GM12878 (cell line): ENCODE measurements around the gene SHROOM3. TPM values are rescaled to one million over a fixed set of nuclear protein-coding genes. Genes with fewer than 3 reads are reported as not detected.

Experiments
- ATAC-seq: fragments of 200-7000 bp; cut with Tn5 transposase; 3 replicates; pipeline ENCODE4 v1.9.1; 2020; ENCODE audit warnings: mild to moderate bottlenecking, moderate library complexity
- BruUV-seq: library from RNA; stranded (reverse); fragments of 400-500 nt; replicated peaks from 2 replicates; lab custom pipeline; 2021; lab: Mats Ljungman, UMichigan
- CTCF ChIA-PET: fragments of 300-600 bp; sonication (Branson Sonifier 250); formaldehyde crosslinking; extraction: SDS; loops from one replicate; lab custom pipeline; 2021; ENCODE audit warnings: inconsistent platforms; lab: Yijun Ruan, JAX
- POLR2A ChIA-PET: fragments of 350-600 bp; formaldehyde crosslinking; extraction: SDS; loops from one replicate; lab custom pipeline; 2021; ENCODE audit warnings: inconsistent platforms; lab: Charles Lee
- RAD21 ChIA-PET: fragments of 300-600 bp; sonication (Branson Sonifier 250); formaldehyde crosslinking; loops from one replicate; lab custom pipeline; 2023; ENCODE audit warnings: antibody characterized with exemption; ENCODE audit not compliant: unreplicated experiment; lab: Charles Lee
- SMC1A ChIA-PET: fragments of 300-600 bp; sonication (Branson Sonifier 250); formaldehyde crosslinking; loops from one replicate; lab custom pipeline; 2023; ENCODE audit not compliant: unreplicated experiment, uncharacterized antibody; lab: Charles Lee
- DNase-seq: peaks from one replicate; pipeline ENCODE4 v3.0.0-alpha.2; 2011; ENCODE audit warnings: low read depth, low spot score
- FAIRE-seq: peaks from 3 replicates; lab custom pipeline; 2011; peaks lifted over from hg19 to GRCh38; lab: Jason Lieb, UNC
- H2AFZ ChIP-seq: 2 replicates; pipeline ENCODE4 v1.6.0; 2011; ENCODE audit warnings: low read depth, low read length, control low read depth; ENCODE audit not compliant: control insufficient read depth
- H3K27ac ChIP-seq: 2 replicates; pipeline ENCODE4 v1.5.1; 2011; ENCODE audit warnings: control low read depth; ENCODE audit not compliant: control insufficient read depth, insufficient read depth
- H3K27me3 ChIP-seq, 2 experiments: replicated peaks in 1 of 2; 2 replicates each; pipeline versions ENCODE4 v1.6.0 to v1.6.1; 2011; ENCODE audit warnings: low read length in 1 of 2; ENCODE audit not compliant: control insufficient read depth in 2 of 2, insufficient read depth in 2 of 2
- H3K36me3 ChIP-seq, 2 experiments: 2 replicates each; pipeline ENCODE4 v1.5.1; 2011; ENCODE audit warnings: low read length in 1 of 2; ENCODE audit not compliant: control insufficient read depth in 2 of 2, insufficient read depth in 2 of 2
- H3K4me1 ChIP-seq: 2 replicates; pipeline ENCODE4 v1.6.1; 2011; ENCODE audit warnings: mild to moderate bottlenecking, low read length, moderate library complexity, mixed read lengths; ENCODE audit not compliant: control insufficient read depth, insufficient read depth
- H3K4me2 ChIP-seq: 2 replicates; pipeline ENCODE4 v1.6.0; 2011; ENCODE audit warnings: control low read depth; ENCODE audit not compliant: control insufficient read depth, insufficient read depth
- H3K4me3 ChIP-seq: fragments of 200-600 bp; sonication (generic); 2 replicates; pipeline ENCODE4 v1.5.1; 2016
- H3K79me2 ChIP-seq: 2 replicates; pipeline ENCODE4 v1.6.0; 2011; ENCODE audit warnings: low read length; ENCODE audit not compliant: control insufficient read depth, insufficient read depth
- H3K9ac ChIP-seq: 2 replicates; pipeline ENCODE4 v1.8.0; 2011; ENCODE audit warnings: low read length, control low read depth, mixed read lengths; ENCODE audit not compliant: control insufficient read depth, insufficient read depth
- H3K9me3 ChIP-seq: replicated peaks from 3 replicates; pipeline ENCODE4 v1.5.1; 2011; ENCODE audit warnings: mild to moderate bottlenecking, low read length; ENCODE audit not compliant: control insufficient read depth, insufficient read depth
- H4K20me1 ChIP-seq: 2 replicates; pipeline ENCODE4 v1.6.0; 2011; ENCODE audit not compliant: control insufficient read depth, insufficient read depth
- EP300 ChIP-seq, 2 experiments: fragments of 150-350 bp in 1 of 2; IDR thresholded peaks; 2 replicates each; pipeline ENCODE4 v1.6.1; 2011 to 2012; ENCODE audit warnings: low read depth in 2 of 2, low read length in 2 of 2, borderline replicate concordance in 1 of 2, improper control_type of control experiment in 1 of 2, inconsistent platforms in 1 of 2; ENCODE audit not compliant: control insufficient read depth in 1 of 2
- SREBF2 ChIP-seq: IDR thresholded peaks from 2 replicates; pipeline ENCODE4 v1.6.1; 2012; ENCODE audit warnings: mild to moderate bottlenecking, low read length
- WGBS: methylation state at CpG from one replicate; pipeline ENCODE4 v1.1.6; 2016; ENCODE audit warnings: low lambda C conversion rate; ENCODE audit not compliant: insufficient replicate concordance, insufficient coverage; ENCODE audit errors: missing lambda C conversion rate; 5-methylcytosine and 5-hydroxymethylcytosine counted together
- in situ Hi-C: fragments of 300-500 bp; cut with MboI; formaldehyde crosslinking; loops from 9 replicates; pipeline ENCODE4 v1.14.3; 2018; ENCODE audit warnings: mixed read lengths
- intact Hi-C: fragments of 100-400 bp; cut with micrococcal nuclease; formaldehyde crosslinking; loops from one replicate; pipeline ENCODE4 v1.14.2; 2022; ENCODE audit not compliant: unreplicated experiment
- polyA plus RNA-seq, 11 experiments: library from polyadenylated mRNA; depleted of rRNA in 4 of 11; unstranded in 6 of 11; stranded (reverse) in 5 of 11; fragments of >200 nt; fragmentation: Nextera tagmentation in 4 of 11; fragmentation: Illumina TruSeq in 1 of 11; extraction: Ambion mirVana in 4 of 11; extraction: Trizol in 1 of 11; gene quantifications; 1 replicate in 1 of 11; 2 replicates in 10 of 11; pipeline versions ENCODE4 v1.2.1 to v1.2.3, GENCODE V29; 2011 to 2016; ENCODE audit warnings: inconsistent platforms in 2 of 11, missing spikeins in 2 of 11, low read depth in 1 of 11
- total RNA-seq, 4 experiments: library from RNA; depleted of rRNA in 3 of 4; stranded (reverse); fragments of >200 nt in 3 of 4; fragmentation: Illumina TruSeq in 1 of 4; extraction: Trizol in 1 of 4; gene quantifications; 2 replicates each; pipeline versions ENCODE4 v1.2.1 to v1.2.3, GENCODE V29; 2013 to 2021
- TF ChIP-seq, protein P1 (sequence below): fragments of 450-650 bp; IDR thresholded peaks from 2 replicates; pipeline ENCODE4 v1.6.1; 2016; ENCODE audit warnings: mild to moderate bottlenecking
- TF ChIP-seq, protein P2 (sequence below): IDR thresholded peaks from 2 replicates; pipeline ENCODE4 v1.6.1; 2011; ENCODE audit warnings: borderline replicate concordance, low read depth, mild to moderate bottlenecking, moderate library complexity, low read length; ENCODE audit not compliant: insufficient read depth, poor library complexity, severe bottlenecking
- TF ChIP-seq, protein P3 (sequence below): fragments of 450-650 bp; IDR thresholded peaks from 2 replicates; pipeline ENCODE4 v1.6.1; 2014; ENCODE audit warnings: mild to moderate bottlenecking
- TF ChIP-seq, protein P4 (sequence below): fragments of 150-350 bp; IDR thresholded peaks from 2 replicates; pipeline ENCODE4 v1.6.1; 2016; ENCODE audit warnings: low read depth, low read length

The SHROOM3 gene
- total and polyA plus RNA-seq, 10 of the 15 experiments (the other 5 are each of a cell fraction or from before 2014, with no cell fraction given) = under 0.01 to 0.29 (median 0.08) TPM; not detected in 1

DNA sequence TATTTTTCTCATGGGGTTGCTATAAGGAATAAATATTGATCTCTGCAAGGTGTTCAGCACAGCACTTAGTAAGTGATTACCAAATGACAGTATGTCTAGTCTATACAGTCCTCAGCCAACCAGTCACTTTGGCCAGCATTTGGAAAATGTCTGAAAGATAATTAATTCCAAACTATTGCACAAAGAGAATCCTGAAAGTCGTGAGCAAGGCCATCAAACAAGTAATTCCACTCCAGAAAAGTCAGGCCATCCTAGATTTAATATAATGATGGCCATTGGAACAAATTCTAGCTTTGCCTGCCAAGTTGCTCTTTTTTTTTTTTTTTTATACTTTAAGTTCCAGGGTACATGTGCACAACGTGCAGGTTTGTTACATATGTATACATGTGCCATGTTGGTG, 96.6 kb downstream of the SHROOM3 start (continued):
- TF ChIP-seq EP300 (IDR thresholded peaks at IDR 0.05; ENCODE audit: borderline replicate concordance in 1 of 2, control insufficient read depth in 1 of 2, low read depth in 2 of 2, low read length in 2 of 2) = no peak

DNA sequence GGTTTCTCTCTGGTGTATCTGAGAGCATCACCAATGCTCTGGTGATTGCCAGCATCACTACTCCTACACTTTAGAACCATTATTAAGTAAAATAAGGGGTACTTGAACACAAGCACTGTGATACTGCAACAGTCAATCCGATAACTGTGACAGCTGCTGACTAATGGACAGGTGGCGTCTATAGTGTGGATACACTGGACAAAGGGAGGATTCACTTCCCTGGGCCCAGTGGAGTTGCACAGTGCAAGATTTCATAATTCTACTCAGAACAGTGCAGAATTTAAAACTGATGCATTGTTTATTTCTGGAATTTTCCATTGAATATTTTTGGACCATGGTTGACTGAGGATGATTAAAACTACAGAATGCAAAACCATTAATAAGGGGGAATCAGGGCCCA, 97.8 kb downstream of the SHROOM3 start:
- no peaks in the 10 kb centered on the region for H3K27me3 ChIP-seq
- H3K36me3 ChIP-seq = no peaks in the 10 kb centered on the region
- no peak for ATAC-seq
- H3K79me2 ChIP-seq = no peaks in the 10 kb centered on the region
- TF ChIP-seq, protein P1, sequence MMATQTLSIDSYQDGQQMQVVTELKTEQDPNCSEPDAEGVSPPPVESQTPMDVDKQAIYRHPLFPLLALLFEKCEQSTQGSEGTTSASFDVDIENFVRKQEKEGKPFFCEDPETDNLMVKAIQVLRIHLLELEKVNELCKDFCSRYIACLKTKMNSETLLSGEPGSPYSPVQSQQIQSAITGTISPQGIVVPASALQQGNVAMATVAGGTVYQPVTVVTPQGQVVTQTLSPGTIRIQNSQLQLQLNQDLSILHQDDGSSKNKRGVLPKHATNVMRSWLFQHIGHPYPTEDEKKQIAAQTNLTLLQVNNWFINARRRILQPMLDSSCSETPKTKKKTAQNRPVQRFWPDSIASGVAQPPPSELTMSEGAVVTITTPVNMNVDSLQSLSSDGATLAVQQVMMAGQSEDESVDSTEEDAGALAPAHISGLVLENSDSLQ = no peak
- no peak for TF ChIP-seq SREBF2
- TF ChIP-seq, protein P2, sequence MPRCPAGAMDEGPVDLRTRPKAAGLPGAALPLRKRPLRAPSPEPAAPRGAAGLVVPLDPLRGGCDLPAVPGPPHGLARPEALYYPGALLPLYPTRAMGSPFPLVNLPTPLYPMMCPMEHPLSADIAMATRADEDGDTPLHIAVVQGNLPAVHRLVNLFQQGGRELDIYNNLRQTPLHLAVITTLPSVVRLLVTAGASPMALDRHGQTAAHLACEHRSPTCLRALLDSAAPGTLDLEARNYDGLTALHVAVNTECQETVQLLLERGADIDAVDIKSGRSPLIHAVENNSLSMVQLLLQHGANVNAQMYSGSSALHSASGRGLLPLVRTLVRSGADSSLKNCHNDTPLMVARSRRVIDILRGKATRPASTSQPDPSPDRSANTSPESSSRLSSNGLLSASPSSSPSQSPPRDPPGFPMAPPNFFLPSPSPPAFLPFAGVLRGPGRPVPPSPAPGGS = no peak
- TF ChIP-seq, protein P3, sequence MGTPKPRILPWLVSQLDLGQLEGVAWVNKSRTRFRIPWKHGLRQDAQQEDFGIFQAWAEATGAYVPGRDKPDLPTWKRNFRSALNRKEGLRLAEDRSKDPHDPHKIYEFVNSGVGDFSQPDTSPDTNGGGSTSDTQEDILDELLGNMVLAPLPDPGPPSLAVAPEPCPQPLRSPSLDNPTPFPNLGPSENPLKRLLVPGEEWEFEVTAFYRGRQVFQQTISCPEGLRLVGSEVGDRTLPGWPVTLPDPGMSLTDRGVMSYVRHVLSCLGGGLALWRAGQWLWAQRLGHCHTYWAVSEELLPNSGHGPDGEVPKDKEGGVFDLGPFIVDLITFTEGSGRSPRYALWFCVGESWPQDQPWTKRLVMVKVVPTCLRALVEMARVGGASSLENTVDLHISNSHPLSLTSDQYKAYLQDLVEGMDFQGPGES = no peak
- TF ChIP-seq, protein P4, sequence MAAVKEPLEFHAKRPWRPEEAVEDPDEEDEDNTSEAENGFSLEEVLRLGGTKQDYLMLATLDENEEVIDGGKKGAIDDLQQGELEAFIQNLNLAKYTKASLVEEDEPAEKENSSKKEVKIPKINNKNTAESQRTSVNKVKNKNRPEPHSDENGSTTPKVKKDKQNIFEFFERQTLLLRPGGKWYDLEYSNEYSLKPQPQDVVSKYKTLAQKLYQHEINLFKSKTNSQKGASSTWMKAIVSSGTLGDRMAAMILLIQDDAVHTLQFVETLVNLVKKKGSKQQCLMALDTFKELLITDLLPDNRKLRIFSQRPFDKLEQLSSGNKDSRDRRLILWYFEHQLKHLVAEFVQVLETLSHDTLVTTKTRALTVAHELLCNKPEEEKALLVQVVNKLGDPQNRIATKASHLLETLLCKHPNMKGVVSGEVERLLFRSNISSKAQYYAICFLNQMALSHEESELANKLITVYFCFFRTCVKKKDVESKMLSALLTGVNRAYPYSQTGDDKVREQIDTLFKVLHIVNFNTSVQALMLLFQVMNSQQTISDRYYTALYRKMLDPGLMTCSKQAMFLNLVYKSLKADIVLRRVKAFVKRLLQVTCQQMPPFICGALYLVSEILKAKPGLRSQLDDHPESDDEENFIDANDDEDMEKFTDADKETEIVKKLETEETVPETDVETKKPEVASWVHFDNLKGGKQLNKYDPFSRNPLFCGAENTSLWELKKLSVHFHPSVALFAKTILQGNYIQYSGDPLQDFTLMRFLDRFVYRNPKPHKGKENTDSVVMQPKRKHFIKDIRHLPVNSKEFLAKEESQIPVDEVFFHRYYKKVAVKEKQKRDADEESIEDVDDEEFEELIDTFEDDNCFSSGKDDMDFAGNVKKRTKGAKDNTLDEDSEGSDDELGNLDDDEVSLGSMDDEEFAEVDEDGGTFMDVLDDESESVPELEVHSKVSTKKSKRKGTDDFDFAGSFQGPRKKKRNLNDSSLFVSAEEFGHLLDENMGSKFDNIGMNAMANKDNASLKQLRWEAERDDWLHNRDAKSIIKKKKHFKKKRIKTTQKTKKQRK = no peak
- TF ChIP-seq, all 136 proteins: peak for 0
- SMC1A ChIA-PET = interaction anchor here (1.8 kb wide), 1 partner anchor 12 kb away, joined by 4 read pairs; no protein-coding TSS in a partner anchor
- no peak overlapping the region for H3K4me2 ChIP-seq
- H3K9me3 ChIP-seq = no peaks in the 10 kb centered on the region
- CTCF ChIA-PET = interaction anchor here (1.5 kb wide), 1 partner anchor 211 kb away, joined by 3 read pairs; no protein-coding TSS in a partner anchor
- intact Hi-C loops = no loop called here
- FAIRE-seq (no peak), DNase-seq (no peak)
- no peak overlapping the region for H3K27ac ChIP-seq
- BruUV-seq = no TSS peak
- in situ Hi-C loops = no loop called here
- WGBS = 0% methylated on average over 2 of the region's 2 CpGs
- POLR2A ChIA-PET = no interaction called here
- no peak overlapping the region for H2AFZ ChIP-seq
- H3K4me3 ChIP-seq = no peak overlapping the region
- H3K4me1 ChIP-seq = no peaks in the 10 kb centered on the region
- no peaks in the 10 kb centered on the region for H4K20me1 ChIP-seq
- H3K9ac ChIP-seq = no peak overlapping the region
- RAD21 ChIA-PET = no interaction called here
